GM23248 (cell line): ENCODE results near the gene FAT4.

Experiments
- EZH2 ChIP-seq: fragments of 200-600 bp; sonication (generic); IDR thresholded peaks from 2 replicates; pipeline ENCODE4 v1.6.1; 2018; ENCODE audit warnings: antibody characterized with exemption, mild to moderate bottlenecking; ENCODE audit not compliant: insufficient read depth, poor library complexity, severe bottlenecking
- EZH2phosphoT487 ChIP-seq: fragments of 200-600 bp; sonication (generic); IDR thresholded peaks from 2 replicates; pipeline ENCODE4 v1.6.1; 2018; ENCODE audit warnings: antibody characterized with exemption, moderate library complexity, mild to moderate bottlenecking, low read depth; ENCODE audit not compliant: insufficient read depth

- TF ChIP-seq EZH2: no peak
- no peak for TF ChIP-seq EZH2phosphoT487
Measured at GRCh38 chr4:125346616-125347015, 31.9 kb downstream of the FAT4 start.
